Spleen (tissue), 7 donors: ENCODE measurements around the gene MRPS34.

Experiments used
- CTCF ChIP-seq, 11 experiments: fragments of 200-600 bp in 7 of 11; fragments of 450-650 bp in 4 of 11; sonication (generic) in 4 of 11; IDR thresholded peaks in 8 of 11; conservative IDR thresholded peaks in 3 of 11; 1 replicate in 7 of 11; 2 replicates in 4 of 11; pipeline versions ENCODE4 v1.4.0 to v1.8.0; 2016 to 2021; ENCODE audit warnings: antibody characterized with exemption in 11 of 11, inconsistent platforms in 4 of 11, mild to moderate bottlenecking in 1 of 11
- POLR2A ChIP-seq, 3 donors: fragments of 450-650 bp; IDR thresholded peaks; one replicate each; pipeline ENCODE4 v1.5.1; 2017; ENCODE audit warnings: antibody characterized with exemption in 3 of 3, mild to moderate bottlenecking in 1 of 3
- donor health status: DM: no; HTN: no; CAD: no; lungs with moderate emphysema.
- donor health status: DM: no; HTN: no; CAD: no.
- donor health status: DM: no; HTN: no; CAD: no.

DNA sequence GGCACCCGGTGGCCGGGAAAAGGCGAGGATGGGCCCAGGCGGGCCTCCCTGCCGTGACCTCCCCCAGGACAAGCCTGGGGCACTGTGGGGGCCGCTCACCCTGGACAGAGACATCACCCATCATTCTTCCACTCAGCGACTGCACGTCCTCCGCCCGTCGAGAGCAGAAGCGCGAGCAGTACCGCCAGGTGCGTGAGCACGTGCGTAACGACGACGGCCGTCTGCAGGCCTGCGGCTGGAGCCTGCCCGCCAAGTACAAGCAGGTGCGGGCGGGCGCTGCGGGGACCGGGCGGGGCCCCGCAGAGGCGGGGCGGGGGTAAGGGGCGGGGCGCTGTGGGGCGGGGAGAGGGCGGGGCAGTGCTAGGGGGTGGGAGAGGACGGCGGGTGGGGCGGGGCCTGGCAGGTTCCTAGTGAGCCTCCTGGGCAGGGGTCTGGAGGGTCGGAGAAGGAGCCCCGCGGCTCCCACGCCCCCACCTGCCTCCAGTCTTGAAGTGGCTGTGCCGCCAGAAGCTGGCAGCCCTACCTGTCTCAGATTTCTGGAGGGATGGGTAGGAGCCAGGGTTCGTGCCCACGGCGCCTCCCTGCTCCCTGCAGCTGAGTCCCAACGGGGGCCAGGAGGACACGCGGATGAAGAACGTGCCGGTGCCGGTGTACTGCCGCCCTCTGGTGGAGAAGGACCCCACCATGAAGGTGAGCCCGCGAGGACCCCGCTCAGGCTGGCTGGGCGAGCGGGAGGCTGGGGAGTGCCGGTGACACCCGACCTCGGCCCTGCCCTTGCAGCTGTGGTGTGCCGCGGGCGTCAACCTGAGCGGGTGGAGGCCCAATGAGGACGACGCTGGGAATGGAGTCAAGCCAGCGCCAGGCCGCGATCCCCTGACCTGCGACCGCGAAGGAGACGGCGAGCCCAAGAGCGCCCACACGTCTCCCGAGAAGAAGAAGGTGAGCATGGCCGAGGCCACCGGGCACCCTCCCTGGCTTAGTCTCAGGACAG is 9.1 kb downstream of the MRPS34 start:
- TF ChIP-seq CTCF (IDR thresholded peaks at IDR 0.05 in 8 of 11, conservative IDR thresholded peaks at IDR 0.05 in 3 of 11) (peak in 3 of 11 experiments; percentile 5 to 24 (median 12)), POLR2A (IDR thresholded peaks at IDR 0.05) (no peak)
